Vagina (tissue), 2 donors: ENCODE data around the gene IL1RAPL1.

Source experiments
- CTCF ChIP-seq, 3 experiments: fragments of 450-650 bp in 2 of 3; fragments of 200-600 bp in 1 of 3; sonication (generic) in 1 of 3; IDR thresholded peaks; one replicate each; pipeline ENCODE4 v1.5.1; 2017 to 2019; ENCODE audit warnings: antibody characterized with exemption in 3 of 3, mild to moderate bottlenecking in 2 of 3, moderate library complexity in 2 of 3
- POLR2A ChIP-seq, 2 donors: fragments of 450-650 bp; IDR thresholded peaks; one replicate each; pipeline ENCODE4 v1.6.1; 2017; ENCODE audit warnings: antibody characterized with exemption in 2 of 2, mild to moderate bottlenecking in 2 of 2, moderate library complexity in 2 of 2
- POLR2AphosphoS5 ChIP-seq, 2 donors: sonication (generic); formaldehyde crosslinking; IDR thresholded peaks; one replicate each; pipeline ENCODE4 v1.9.0; 2017; ENCODE audit warnings: antibody characterized with exemption in 2 of 2, mild to moderate bottlenecking in 2 of 2, low read depth in 1 of 2; ENCODE audit not compliant: insufficient read depth in 1 of 2

GRCh38 chrX:29965634-29966033 is 1378.4 kb downstream of the IL1RAPL1 start:
- no peak for TF ChIP-seq CTCF (IDR thresholded peaks at IDR 0.05)
- no peak for TF ChIP-seq POLR2A (IDR thresholded peaks at IDR 0.05)
- no peak for TF ChIP-seq POLR2AphosphoS5 (IDR thresholded peaks at IDR 0.05; ENCODE audit: insufficient read depth in 1 of 2, low read depth in 1 of 2)
